ENCODE data around the gene KLLN. TPM values are rescaled to one million over a fixed set of nuclear protein-coding genes. Genes with fewer than 3 reads are reported as not detected.
"Not testable (repeated sequence)": the region's sequence is repeated elsewhere in the genome, so short reads cannot be mapped to it uniquely, and the experiment has no call there.

The KLLN gene
- total RNA-seq, 1 experiment from 2014 or later = 0.28 TPM

DNA sequence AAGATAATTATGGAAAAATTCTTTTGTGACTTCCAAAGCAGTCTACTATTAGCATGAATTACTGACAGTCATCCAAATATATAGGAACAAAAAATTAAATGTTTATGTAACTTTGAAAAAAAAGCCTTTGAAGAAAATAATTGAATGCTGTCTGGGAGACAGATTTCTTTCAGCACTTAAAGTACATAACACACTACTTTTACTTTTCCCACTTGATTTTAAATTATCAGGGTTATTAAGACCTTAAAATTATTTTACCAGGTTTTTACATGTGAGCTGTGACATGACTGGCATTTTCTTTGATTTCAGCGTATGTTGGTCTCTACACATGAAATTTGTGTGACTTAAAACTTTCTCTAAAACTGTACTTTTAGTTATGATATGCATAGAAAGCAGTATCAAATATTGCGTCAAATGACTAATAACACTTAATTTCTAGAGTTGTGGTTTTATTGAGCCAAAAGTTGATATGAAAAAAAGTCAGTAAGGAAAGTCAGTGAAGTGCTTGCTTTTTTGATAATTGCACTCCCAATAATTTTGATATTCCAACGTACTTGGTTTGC lies 3.2 kb upstream of the KLLN start:
- peak; percentile 52 for DNase-seq (ENCODE audit: low spot score)

GRCh38 chr10:87865241-87865881 lies 2.0 kb upstream of the KLLN start:
- DNase-seq (ENCODE audit: low spot score) = peak; percentile 57

DNA sequence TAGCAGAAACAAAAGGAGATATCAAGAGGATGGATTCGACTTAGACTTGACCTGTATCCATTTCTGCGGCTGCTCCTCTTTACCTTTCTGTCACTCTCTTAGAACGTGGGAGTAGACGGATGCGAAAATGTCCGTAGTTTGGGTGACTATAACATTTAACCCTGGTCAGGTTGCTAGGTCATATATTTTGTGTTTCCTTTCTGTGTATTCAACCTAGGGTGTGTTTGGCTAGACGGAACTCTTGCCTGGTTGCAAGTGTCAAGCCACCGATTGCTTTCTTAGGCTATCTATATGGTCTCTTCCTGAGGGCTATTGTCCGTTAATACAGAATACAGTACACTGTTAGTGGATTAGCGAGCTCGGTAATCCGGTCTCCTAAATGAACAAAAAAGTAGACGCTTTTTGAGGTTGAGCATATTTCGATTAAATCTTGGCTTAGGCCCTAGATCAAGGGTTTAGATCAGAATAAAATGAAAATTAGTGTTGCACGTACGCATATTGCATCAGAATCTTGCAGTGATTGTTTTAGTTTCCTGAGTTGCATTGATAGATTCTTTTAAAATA lies 1.2 kb upstream of the KLLN start:
- DNase-seq (ENCODE audit: low spot score) = peak; percentile 75

- DNase-seq (ENCODE audit: low spot score) = not testable (repeated sequence)
Measured at GRCh38 chr10:87863951-87864495, 690 bp upstream of the KLLN start.

GRCh38 chr10:87862679-87863052 lies 667 bp downstream of the KLLN start:
- no peak for DNase-seq (ENCODE audit: low spot score)

DNA sequence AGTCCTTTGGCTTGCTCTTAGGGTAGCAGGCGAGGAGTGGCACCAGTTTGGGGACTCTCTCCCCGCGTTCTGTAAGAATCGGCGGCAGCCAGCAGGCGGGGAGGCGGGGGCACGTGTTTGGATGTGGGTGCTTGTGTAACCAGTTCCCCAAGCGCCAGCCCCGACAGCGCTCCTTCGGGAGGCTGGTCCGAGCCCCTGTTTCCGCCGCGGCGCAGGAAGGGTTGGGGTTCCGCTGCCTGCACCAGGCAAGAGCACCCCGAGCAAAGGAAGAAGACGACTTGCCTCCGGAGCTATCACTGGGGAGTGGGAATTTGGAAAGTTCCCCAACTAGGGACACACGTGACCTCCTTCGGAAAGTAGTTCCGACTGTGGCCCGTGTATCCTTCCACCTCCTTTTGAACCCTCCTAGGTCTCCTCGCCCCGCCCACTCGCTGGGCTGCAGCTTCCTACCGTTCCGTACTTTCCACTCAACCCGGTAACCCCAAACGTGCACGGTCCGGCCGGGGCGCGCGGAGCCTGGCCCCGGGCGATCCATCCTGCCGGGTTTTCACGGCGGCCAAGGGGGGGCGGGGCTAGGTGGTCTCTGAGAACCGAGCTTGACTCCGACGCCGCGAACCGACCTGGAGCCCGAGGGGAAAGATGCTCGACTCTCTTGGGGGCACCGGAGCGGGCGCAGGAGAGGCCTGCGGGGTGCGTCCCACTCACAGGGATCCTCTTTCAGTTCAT lies 1.2 kb downstream of the KLLN start:
- DNase-seq (ENCODE audit: low spot score) = peak; percentile 98

GRCh38 chr10:87861566-87861952 lies 1.8 kb downstream of the KLLN start:
- peak; percentile 84 for DNase-seq (ENCODE audit: low spot score)

DNA sequence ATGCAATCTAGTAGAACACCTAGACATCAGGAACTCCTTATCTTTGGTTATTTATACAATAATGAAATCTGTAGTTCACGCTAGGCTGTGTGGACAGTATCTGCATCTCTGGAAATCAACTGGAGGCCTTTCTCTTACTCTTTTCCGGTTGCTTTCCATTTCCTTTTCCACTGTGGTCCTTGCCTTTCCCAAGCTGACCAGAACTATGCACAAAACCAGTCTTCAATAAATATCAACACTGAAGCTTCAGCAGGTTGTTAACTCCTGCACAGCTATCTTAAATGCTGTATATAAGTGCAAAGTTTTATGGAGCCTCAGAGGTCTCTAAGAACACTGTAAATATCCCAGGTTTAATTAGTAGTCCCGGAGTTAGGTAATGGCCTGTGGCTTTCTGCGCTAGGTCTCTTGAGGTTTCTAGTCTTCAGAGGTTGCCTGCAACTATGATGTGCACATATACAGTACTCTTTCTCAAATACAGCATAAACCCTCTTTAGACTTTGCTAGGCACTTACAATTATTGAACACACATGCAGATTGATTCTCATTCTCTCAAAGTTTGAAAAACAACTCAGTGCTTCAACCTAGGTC lies 2.4 kb downstream of the KLLN start:
- DNase-seq (ENCODE audit: low spot score) = peak; percentile 35

DNA sequence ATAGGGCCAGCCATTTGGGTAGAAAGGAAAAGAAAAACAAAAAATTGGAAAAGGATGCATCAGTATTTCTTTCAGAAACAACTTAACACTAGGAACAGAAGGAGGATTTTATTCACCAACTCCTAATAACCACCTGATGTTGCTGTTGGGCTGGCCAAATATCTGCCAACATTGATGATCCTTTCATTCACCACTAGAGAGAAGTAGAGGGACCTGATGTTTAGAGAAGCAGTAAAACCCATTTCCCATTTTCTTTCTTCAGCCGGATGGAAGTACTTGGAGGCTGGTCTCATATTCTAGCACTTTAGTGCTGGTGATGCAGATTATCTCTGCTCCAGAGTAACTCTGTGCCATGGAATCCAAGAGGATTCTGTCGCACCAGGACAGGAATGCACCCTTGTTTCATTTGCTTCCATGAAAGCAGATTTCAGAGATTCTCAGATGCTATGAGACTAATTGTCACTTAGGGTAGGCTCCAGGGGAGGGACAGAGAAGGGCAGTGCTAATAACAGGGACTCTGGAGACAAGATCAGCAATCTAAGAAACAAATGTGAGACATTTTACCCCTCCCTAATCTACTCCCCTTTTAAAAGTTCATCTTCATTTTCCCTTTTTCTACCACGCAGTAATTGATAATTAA lies 3.1 kb downstream of the KLLN start:
- DNase-seq (ENCODE audit: low spot score) = peak; percentile 72

GRCh38 chr10:87855665-87856064 lies 7.7 kb downstream of the KLLN start:
- not testable (repeated sequence) for DNase-seq (ENCODE audit: low spot score)

DNA sequence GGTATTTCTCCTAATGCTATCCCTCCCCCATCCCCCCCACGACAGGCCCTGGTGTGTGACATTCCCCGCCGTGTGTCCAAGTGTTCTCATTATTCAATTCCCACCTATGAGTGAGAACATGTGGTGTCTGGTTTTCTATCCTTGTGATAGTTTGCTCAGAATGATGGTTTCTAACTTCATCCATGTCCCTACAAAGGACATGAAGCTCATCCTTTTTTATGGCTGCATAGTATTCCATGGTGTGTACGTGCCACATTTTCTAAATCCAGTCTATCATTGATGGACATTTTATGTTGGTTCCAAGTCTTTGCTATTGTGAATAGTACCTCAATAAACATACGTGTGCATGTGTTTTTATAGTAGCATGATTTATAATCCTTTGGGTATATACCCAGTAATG lies 8.1 kb downstream of the KLLN start:
- DNase-seq (ENCODE audit: low spot score) = not testable (repeated sequence)

GRCh38 chr10:87852089-87852488 lies 11.2 kb downstream of the KLLN start:
- DNase-seq (ENCODE audit: low spot score) = no peak

- peak; percentile 75 for DNase-seq (ENCODE audit: low spot score)
Measured at GRCh38 chr10:87850742-87851205, 12.6 kb downstream of the KLLN start.

DNA sequence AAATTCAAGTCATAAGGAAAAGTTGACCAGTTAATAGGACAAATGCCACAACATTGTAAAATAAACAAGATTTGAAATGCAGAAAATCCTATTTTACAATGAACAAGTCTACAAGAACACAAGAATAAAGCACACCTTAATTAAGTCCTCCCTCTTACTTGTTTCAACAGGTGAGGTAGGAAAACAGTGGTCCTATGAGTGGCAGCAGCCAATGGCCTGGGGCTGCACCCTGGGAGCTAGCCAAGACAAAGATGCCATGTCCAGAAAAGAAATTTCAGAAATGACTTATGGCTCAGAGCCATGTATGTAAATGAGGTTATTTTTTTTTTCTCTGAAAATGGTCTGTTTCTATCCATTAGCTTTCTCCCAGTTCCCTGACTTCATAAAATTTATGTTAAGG lies 14.3 kb downstream of the KLLN start:
- DNase-seq (ENCODE audit: low spot score) = no peak

- DNase-seq (ENCODE audit: low spot score) = no peak
Measured at GRCh38 chr10:87847550-87847949, 15.8 kb downstream of the KLLN start.

GRCh38 chr10:87846711-87847110 lies 16.6 kb downstream of the KLLN start:
- not testable (repeated sequence) for DNase-seq (ENCODE audit: low spot score)

DNA sequence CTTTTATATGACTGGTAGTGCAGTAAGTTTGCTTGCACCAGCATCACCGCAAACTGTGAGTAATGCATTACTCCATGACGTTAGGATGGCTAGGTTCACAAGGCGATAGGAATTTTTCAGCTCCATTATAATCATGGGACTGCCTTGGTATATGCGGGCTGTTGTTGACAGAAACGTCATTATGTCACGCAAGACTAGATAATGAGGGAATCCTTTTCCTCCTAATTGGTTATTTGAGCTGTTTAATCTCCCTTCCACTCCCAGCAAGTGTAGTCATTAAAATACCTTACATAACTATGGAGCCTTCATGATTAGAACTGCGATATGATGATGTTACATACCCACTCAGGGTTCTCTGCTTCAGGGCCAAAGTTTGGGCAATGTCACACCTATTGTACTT lies 17.3 kb downstream of the KLLN start:
- no peak for DNase-seq (ENCODE audit: low spot score)

DNA sequence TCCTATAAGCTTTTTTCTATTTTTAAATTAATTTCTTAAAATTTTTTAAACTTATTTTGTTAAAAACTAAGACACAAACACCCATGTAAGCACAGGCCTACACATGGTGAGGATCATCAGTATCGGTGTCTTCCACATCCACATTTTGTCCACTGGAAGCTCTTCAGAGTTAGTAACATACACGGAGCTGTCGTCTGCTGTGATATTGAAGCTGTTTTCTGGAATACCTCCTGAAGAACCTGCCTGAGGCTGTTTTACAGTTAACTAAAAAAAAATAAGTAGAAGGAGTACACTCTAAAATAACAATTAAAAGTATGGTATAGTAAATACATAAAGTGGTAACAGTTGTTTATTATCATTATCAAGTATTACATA lies 17.7 kb downstream of the KLLN start:
- DNase-seq (ENCODE audit: low spot score) = no peak

DNA sequence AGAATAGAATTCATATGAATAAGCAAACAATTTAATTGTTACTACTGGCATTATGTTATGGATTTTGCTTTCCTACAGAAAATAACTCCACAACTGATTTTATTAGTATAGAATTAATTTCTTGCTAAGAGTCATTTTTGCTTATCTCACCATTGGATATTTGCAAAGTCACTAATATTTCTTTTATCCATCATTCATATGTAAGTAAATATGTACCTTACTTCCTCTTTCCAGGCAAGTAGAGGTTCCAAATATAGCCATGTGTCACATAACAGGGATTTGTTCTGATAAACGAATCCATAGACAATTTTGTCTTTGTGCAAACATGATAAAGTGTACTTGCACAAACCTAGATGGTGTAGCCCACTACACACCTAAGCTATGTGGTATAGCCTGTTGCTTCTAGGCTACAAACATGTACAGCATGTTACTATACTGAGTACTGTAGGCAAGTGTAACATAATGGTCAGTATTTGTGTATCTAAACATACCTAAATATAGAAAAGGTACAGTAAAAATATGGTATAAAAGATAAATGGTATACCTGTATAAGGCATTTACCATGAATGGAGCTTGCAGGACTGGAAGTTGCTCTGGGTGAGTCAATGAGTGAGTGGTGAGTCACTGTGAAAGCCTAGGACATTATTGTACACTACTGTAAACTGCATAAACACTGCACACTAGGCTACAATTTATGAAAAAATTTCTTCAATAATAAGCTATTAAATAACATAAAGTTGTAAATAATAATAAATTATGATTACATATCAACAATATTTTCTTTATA lies 18.3 kb downstream of the KLLN start:
- peak; percentile 45 for DNase-seq (ENCODE audit: low spot score)

- DNase-seq (ENCODE audit: low spot score) = no peak
Measured at GRCh38 chr10:87843714-87844113, 19.6 kb downstream of the KLLN start.
